ENCODE measurements around the gene SYT8.

GRCh38 chr11:1853376-1854131 lies 18.8 kb downstream of the SYT8 start:
- no peak for TF ChIP-seq CTCF (IDR thresholded peaks at IDR 0.05)
- no peak for TF ChIP-seq POLR2AphosphoS5 (IDR thresholded peaks at IDR 0.05)
